ENCODE data around the gene PDCD4.

DNA sequence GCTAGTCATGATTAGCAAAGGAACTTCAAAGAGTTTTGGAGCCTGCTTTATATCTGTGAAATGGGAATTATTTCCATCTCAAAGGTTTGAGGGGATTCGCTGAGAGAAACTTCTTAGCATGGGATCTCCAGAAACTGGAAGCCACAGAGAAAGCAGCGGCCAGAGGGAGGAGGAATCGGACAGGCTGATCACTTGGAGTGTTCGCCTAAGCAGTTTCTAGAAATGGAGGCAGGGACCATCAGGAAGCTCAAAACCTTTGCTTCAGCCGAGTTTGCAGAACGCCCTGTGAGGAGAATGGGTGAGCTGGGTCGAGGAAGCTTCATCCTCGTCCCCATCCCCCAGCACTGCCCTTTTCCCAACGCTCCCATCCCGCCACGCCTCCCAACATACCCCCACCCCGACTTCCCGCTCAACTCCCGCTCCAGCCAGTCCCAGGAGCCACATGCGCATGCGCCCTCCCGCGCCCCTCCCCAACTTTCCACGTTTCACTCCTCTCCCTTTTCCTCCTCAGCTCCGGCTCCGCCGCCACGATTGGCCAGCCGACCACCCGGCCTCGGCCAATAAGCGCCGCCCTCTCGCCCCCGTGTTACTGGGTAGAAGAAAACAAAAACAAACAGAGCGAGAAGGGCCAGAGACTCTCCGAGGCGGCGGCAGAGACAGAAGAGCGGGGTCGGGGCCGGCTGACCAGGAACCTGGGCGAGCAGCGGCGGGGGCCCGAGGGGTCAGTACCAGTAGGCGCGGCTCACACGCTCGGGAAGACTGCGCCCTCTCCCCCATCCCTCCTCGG, at the start of gene PDCD4:
- TF ChIP-seq, protein P1, sequence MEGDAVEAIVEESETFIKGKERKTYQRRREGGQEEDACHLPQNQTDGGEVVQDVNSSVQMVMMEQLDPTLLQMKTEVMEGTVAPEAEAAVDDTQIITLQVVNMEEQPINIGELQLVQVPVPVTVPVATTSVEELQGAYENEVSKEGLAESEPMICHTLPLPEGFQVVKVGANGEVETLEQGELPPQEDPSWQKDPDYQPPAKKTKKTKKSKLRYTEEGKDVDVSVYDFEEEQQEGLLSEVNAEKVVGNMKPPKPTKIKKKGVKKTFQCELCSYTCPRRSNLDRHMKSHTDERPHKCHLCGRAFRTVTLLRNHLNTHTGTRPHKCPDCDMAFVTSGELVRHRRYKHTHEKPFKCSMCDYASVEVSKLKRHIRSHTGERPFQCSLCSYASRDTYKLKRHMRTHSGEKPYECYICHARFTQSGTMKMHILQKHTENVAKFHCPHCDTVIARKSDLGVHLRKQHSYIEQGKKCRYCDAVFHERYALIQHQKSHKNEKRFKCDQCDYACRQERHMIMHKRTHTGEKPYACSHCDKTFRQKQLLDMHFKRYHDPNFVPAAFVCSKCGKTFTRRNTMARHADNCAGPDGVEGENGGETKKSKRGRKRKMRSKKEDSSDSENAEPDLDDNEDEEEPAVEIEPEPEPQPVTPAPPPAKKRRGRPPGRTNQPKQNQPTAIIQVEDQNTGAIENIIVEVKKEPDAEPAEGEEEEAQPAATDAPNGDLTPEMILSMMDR (IDR thresholded peaks at IDR 0.05), result peak in 2 of 4 experiments; percentile 1 to 4
- TF ChIP-seq POLR2A (IDR thresholded peaks at IDR 0.05), result peak; percentile 89 to 95
